ENCODE results near the gene SLC35A2. TPM values are rescaled to one million over a fixed set of nuclear protein-coding genes. Genes with fewer than 3 reads are reported as not detected.
"Not testable (repeated sequence)": the region's sequence is repeated elsewhere in the genome, so short reads cannot be mapped to it uniquely, and the experiment has no call there.

Gene SLC35A2
- total and polyA plus RNA-seq, 4 donors = 10.4 to 27.9 (median 20.5) TPM

DNA sequence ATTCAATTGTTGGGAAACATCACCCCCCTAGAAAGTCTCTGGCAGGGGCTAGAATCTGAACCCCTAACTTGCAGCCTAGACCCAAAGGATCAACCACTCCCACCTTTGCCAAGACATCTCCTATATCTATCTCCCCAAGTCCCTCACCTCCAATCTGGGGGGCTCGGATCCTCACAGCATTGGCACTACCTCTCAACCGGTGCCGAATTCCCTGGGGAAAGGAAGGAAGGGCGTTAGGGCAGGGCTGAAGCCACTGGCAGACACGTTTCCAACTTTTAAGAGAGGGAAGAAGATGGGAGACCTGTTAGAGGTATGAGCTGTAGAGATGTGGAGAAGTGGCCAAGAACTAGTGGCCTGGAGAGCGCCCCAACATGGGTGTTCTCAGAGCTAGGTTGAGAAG, 16.6 kb downstream of the SLC35A2 start:
- 86% methylated on average over 5 of the region's 6 CpGs for WGBS (ENCODE audit: insufficient coverage)
- Histone ChIP-seq H3K27me3 (ENCODE audit: control insufficient read depth, insufficient read depth, low read length) (no peaks in the 10 kb centered on the region), H3K4me1 (ENCODE audit: control insufficient read depth, insufficient read depth, low read length) (peaks cover 27% of the 10 kb centered on the region), H3K36me3 (ENCODE audit: control insufficient read depth, insufficient read depth, low read length) (peaks cover 16% of the 10 kb centered on the region), H3K4me3 (ENCODE audit: low read depth, low read length) (no peak overlapping the region), H3K9me3 (ENCODE audit: control insufficient read depth, insufficient read depth, low read length) (no peaks in the 10 kb centered on the region), H3K27ac (ENCODE audit: low read depth, low read length) (no peak overlapping the region)
- DNase-seq (ENCODE audit: low read depth in 4 of 6, low spot score in 6 of 6) = no peak

DNA sequence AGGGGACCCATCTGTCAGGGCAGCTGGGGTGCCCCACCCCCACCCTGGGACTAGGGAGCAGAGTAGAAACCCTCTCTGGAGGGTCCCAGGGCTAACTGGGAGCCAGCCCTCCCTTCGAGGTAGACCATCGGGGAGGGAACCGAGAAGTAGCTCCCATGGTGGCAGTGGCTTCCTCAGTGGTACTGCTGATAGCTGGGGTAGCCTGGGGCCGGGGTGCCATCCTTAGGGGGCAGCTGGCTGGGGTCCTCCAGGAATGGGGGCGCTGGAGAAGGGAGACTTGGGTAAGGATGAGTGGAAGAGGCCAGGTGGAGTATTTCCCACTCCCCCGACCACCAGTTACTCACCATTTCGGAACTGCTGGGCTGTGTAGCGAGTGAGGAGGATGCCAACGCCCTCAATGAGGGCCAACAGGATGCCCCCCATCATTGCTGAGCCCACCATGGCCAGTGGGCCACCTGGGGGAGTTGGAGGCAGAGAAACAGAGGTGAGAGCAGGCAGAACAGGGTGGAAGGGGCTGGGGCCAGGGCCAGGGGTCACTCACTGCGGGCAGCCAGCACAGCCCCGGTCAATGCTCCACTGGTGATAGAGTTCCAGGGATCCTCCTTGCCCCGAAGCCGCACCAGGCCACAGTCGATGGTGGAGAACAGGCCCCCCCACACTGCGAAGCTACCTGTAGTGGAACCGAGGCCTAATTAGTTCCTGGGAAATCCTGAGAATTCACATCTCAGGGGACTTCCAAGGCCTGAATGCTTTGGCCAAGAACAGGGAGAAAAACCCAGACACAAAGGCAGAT, 17.7 kb downstream of the SLC35A2 start:
- Histone ChIP-seq H3K4me1 (ENCODE audit: control insufficient read depth, insufficient read depth, low read length) (peaks cover 20% of the 10 kb centered on the region), H3K27me3 (ENCODE audit: control insufficient read depth, insufficient read depth, low read length) (no peaks in the 10 kb centered on the region), H3K9me3 (ENCODE audit: control insufficient read depth, insufficient read depth, low read length) (no peaks in the 10 kb centered on the region), H3K36me3 (ENCODE audit: control insufficient read depth, insufficient read depth, low read length) (peaks cover 12% of the 10 kb centered on the region), H3K4me3 (ENCODE audit: low read depth, low read length) (no peak overlapping the region), H3K27ac (ENCODE audit: low read depth, low read length) (no peak overlapping the region)
- no peak for DNase-seq (ENCODE audit: low read depth in 4 of 6, low spot score in 6 of 6)
- WGBS (ENCODE audit: insufficient coverage) = 81% methylated on average over 15 of the region's 16 CpGs

DNA sequence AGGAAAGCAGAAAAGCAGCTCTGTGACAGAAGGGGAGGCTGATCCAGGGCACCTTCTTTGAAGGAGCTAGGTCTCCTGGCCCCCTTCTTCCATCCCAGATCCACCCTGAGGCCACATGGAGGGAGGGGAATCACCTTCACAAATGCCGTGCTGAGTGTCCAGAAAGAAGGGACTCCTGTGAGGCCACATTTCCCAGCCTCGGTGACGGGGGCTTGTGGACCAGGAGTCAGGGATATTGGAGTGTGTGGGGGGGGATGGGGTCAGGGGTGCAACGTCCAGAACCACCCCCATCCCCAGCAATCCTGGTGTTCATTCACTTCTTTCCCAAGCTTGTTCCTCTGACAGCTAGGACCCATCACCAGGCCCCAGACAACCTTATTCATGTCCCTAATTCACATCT, 18.6 kb downstream of the SLC35A2 start:
- Histone ChIP-seq H3K9me3 (ENCODE audit: control insufficient read depth, insufficient read depth, low read length) (no peaks in the 10 kb centered on the region), H3K27ac (ENCODE audit: low read depth, low read length) (no peak overlapping the region), H3K4me1 (ENCODE audit: control insufficient read depth, insufficient read depth, low read length) (peaks cover 18% of the 10 kb centered on the region), H3K4me3 (ENCODE audit: low read depth, low read length) (no peak overlapping the region), H3K36me3 (ENCODE audit: control insufficient read depth, insufficient read depth, low read length) (peaks cover 12% of the 10 kb centered on the region), H3K27me3 (ENCODE audit: control insufficient read depth, insufficient read depth, low read length) (no peaks in the 10 kb centered on the region)
- WGBS (ENCODE audit: insufficient coverage) = 100% methylated on average over 1 of the region's 4 CpGs
- no peak for DNase-seq (ENCODE audit: low read depth in 4 of 6, low spot score in 6 of 6)

DNA sequence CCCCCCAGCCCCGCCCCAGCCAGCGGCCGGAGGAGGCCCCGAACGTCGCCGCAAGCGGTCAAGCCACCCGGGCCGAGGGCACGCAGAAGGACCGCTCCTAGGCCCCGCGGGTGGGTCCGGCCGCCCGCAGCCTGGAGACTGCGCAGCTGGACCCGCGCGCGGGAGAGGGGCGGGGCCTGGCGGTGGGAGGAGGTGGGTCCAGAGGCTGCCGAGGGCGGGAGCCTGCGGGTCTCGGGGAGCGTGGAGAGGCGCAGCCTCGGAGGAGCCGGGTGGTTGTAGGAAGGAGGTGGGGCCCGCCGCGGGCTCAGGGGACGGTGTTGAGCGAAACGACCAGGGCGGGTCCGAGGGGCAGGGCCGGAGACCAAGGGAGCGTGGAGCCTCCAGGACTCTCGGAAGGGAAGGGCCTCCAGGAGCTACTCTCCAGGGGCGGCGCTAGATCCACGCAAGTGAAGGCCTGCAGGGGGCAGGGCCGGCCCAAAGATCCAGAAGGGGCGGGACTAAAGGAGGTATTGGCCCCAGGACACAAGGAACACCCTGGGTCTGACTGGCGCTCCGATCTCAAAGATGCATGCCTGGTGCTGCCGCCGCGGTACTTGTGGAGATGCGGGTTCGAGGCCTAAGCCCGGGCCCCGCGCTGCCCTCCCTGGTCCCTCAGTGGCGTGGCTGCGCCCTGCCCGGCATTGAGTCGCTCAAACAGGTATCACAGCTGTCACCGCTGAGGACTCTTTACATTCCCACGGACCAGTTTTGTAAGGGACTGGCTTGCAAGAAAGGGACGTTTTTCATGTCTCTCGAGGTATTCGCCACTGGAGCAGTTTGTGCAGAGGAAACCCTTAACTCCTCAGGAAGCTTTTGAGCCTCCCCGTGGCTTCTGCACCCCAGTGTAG, 19.8 kb downstream of the SLC35A2 start:
- WGBS (ENCODE audit: insufficient coverage) = 29% methylated on average over 68 of the region's 68 CpGs

DNA sequence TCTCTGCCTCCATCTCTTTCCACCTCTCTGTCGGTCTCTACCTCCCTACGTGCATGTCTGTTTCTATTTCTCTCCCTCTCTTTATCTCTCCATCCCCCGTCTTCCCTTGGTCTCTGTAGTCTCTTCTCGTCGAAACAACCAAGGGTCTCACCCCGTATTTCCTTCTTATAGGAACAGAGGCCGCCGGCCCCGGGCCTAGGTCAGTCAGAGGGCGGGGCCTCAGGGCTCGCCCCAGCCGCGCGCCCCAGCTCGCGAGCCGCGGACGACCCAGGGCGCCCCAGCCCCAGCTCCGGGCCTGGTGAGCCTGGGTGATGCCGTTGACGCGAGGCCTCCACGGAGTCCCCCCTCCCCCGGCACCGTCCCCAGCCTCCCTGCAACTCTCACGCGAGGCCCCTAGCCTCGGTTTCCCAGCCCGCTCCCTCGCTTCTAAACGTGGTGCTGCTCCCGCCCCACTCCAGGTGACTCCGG, 20.5 kb downstream of the SLC35A2 start:
- H3K27ac ChIP-seq (ENCODE audit: low read depth, low read length) = no peak overlapping the region

More for the DNA sequence above, 19.8 kb downstream of the SLC35A2 start:
- H3K9me3 ChIP-seq (ENCODE audit: control insufficient read depth, insufficient read depth, low read length) = no peaks in the 10 kb centered on the region
- peaks cover 17% of the 10 kb centered on the region for H3K4me1 ChIP-seq (ENCODE audit: control insufficient read depth, insufficient read depth, low read length)
- peak overlapping the region; percentile 42 for H3K4me3 ChIP-seq (ENCODE audit: low read depth, low read length)
- peaks cover 12% of the 10 kb centered on the region for H3K36me3 ChIP-seq (ENCODE audit: control insufficient read depth, insufficient read depth, low read length)
- no peaks in the 10 kb centered on the region for H3K27me3 ChIP-seq (ENCODE audit: control insufficient read depth, insufficient read depth, low read length)
- peak in 4 of 6 donors; percentile 47 to 91 (median 74) for DNase-seq (ENCODE audit: low read depth in 4 of 6, low spot score in 6 of 6)
- peak overlapping the region; percentile 15 for H3K27ac ChIP-seq (ENCODE audit: low read depth, low read length)

DNA sequence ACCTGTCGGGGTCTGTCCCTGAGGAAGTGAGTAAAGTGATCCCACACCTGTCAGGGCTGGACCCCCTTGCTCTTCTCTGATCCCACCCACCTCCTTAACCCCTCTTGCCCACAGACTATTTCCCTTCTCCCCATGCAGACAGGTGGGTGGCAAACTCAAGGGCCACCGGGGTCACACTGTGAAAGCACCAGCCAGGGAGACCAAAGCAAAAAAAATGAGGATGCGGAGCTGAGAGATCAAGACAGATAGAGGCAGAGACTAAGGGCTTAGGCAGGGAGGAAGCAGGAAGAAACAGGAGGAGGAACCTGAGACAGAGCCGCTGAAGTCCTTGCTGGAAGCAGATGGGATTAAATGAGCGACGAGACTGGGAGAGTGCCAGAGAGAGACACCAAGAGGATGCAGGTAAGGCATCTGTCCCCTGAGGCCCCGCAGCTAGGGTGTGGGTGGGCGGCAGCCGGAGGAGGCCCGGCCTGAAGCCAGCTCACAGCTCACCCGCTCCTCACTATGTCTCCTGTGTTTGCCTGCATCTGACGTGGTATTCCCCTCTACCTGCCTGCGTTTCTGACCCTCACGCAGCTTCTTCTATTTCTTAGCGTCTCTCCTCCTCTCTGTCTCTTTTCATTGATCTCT, 21.0 kb downstream of the SLC35A2 start:
- peak in 2 of 6 donors; percentile 31 to 34 for DNase-seq (ENCODE audit: low read depth in 4 of 6, low spot score in 6 of 6)
- Histone ChIP-seq H3K36me3 (ENCODE audit: control insufficient read depth, insufficient read depth, low read length) (peaks cover 12% of the 10 kb centered on the region), H3K4me1 (ENCODE audit: control insufficient read depth, insufficient read depth, low read length) (peaks cover 8% of the 10 kb centered on the region), H3K27ac (ENCODE audit: low read depth, low read length) (no peak overlapping the region), H3K9me3 (ENCODE audit: control insufficient read depth, insufficient read depth, low read length) (no peaks in the 10 kb centered on the region), H3K4me3 (ENCODE audit: low read depth, low read length) (peak overlapping the region; percentile 24), H3K27me3 (ENCODE audit: control insufficient read depth, insufficient read depth, low read length) (no peaks in the 10 kb centered on the region)
- 49% methylated on average over 13 of the region's 15 CpGs for WGBS (ENCODE audit: insufficient coverage)

More for the DNA sequence above, 20.5 kb downstream of the SLC35A2 start:
- Histone ChIP-seq H3K27me3 (ENCODE audit: control insufficient read depth, insufficient read depth, low read length) (no peaks in the 10 kb centered on the region), H3K9me3 (ENCODE audit: control insufficient read depth, insufficient read depth, low read length) (no peaks in the 10 kb centered on the region), H3K36me3 (ENCODE audit: control insufficient read depth, insufficient read depth, low read length) (peaks cover 12% of the 10 kb centered on the region), H3K4me3 (ENCODE audit: low read depth, low read length) (peak overlapping the region; percentile 24), H3K4me1 (ENCODE audit: control insufficient read depth, insufficient read depth, low read length) (peaks cover 10% of the 10 kb centered on the region)
- WGBS (ENCODE audit: insufficient coverage) = 22% methylated on average over 29 of the region's 35 CpGs
- no peak for DNase-seq (ENCODE audit: low read depth in 4 of 6, low spot score in 6 of 6)

DNA sequence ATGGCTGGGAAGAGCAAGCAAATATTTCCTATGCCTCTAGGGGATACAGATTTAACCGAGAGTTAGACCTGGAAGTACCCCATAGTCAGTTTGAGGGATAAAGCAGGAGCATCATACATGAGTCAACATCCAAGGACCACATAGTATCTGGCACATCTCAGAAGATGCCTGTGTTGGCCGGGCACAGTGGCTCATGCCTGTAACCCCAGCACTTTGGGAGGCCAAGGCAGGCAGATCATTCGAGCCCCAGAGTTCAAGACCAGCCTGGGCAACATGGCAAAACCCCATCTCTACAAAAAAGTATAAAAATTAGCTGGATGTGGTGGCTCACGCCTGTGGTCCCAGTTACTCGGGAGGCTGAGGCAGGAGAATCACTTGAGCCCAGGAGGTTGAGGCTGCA, 24.9 kb downstream of the SLC35A2 start:
- DNase-seq (ENCODE audit: low read depth in 4 of 6, low spot score in 6 of 6); H3K36me3 ChIP-seq (ENCODE audit: control insufficient read depth, insufficient read depth, low read length): not testable (repeated sequence)
- 89% methylated on average over 2 of the region's 5 CpGs for WGBS (ENCODE audit: insufficient coverage)

DNA sequence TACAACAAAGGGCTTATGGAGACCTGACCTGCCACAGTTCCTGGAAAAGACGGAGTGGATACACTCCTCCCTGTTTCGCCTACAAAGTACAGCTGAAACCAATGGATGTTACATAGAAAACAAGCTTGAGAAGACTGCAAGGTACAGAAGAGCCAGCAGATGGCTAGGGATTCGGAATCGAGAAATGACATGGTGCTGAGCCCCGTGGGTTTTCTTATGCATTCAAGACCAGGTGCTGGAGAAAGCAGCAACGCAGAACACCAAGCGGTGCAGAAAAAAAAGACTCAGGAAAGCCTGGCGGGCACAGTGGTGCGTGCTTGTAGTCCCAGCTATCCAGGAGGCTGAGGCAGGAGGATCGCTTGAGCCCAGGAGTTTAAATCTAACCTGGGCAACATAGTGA, 27.7 kb downstream of the SLC35A2 start:
- Histone ChIP-seq H3K4me1 (ENCODE audit: control insufficient read depth, insufficient read depth, low read length) (no peaks in the 10 kb centered on the region), H3K27me3 (ENCODE audit: control insufficient read depth, insufficient read depth, low read length) (no peaks in the 10 kb centered on the region), H3K27ac (ENCODE audit: low read depth, low read length) (no peak overlapping the region), H3K9me3 (ENCODE audit: control insufficient read depth, insufficient read depth, low read length) (no peaks in the 10 kb centered on the region), H3K4me3 (ENCODE audit: low read depth, low read length) (no peak overlapping the region), H3K36me3 (ENCODE audit: control insufficient read depth, insufficient read depth, low read length) (no peaks in the 10 kb centered on the region)
- no peak for DNase-seq (ENCODE audit: low read depth in 4 of 6, low spot score in 6 of 6)
- WGBS (ENCODE audit: insufficient coverage) = 69% methylated on average over 8 of the region's 10 CpGs

More for the DNA sequence above, 24.9 kb downstream of the SLC35A2 start:
- not testable (repeated sequence) for H3K27me3 ChIP-seq (ENCODE audit: control insufficient read depth, insufficient read depth, low read length); H3K4me1 ChIP-seq (ENCODE audit: control insufficient read depth, insufficient read depth, low read length); H3K9me3 ChIP-seq (ENCODE audit: control insufficient read depth, insufficient read depth, low read length); H3K27ac ChIP-seq (ENCODE audit: low read depth, low read length); H3K4me3 ChIP-seq (ENCODE audit: low read depth, low read length)

DNA sequence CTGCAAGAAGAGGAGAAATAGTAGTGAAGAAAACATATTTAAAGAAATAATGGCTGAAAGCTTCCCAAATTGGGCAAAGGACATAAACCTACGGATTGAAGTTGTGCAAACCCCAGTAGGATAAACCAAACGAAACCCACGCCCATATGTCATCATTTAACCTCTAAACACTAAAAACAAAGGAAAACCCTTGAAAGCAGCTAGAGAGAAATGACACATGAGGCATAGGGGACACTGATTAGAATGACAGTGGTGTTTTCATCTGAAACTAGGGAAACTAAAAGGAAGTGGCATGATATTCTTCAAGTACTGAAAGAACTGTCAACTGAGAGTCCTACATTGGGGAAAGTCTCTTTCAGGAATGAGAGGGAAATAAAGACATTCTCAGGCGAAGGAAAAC, 34.5 kb downstream of the SLC35A2 start:
- WGBS (ENCODE audit: insufficient coverage) = no CpG with 5 or more reads among the region's 4 CpGs

More for the DNA sequence above, 34.5 kb downstream of the SLC35A2 start:
- H3K4me1 ChIP-seq (ENCODE audit: control insufficient read depth, insufficient read depth, low read length); H3K9me3 ChIP-seq (ENCODE audit: control insufficient read depth, insufficient read depth, low read length); H3K27me3 ChIP-seq (ENCODE audit: control insufficient read depth, insufficient read depth, low read length); H3K36me3 ChIP-seq (ENCODE audit: control insufficient read depth, insufficient read depth, low read length); H3K27ac ChIP-seq (ENCODE audit: low read depth, low read length); DNase-seq (ENCODE audit: low read depth in 4 of 6, low spot score in 6 of 6); H3K4me3 ChIP-seq (ENCODE audit: low read depth, low read length): not testable (repeated sequence)

All from spinal cord (tissue), 10 donors.